Epidermal melanocyte (primary cell): Measurements from ENCODE around the gene AOPEP.

Experiments used
- DNase-seq: peaks from one replicate; pipeline ENCODE4 v3.0.0; 2011; ENCODE audit warnings: low spot score; ENCODE audit not compliant: insufficient read length

AOPEP gene

DNA sequence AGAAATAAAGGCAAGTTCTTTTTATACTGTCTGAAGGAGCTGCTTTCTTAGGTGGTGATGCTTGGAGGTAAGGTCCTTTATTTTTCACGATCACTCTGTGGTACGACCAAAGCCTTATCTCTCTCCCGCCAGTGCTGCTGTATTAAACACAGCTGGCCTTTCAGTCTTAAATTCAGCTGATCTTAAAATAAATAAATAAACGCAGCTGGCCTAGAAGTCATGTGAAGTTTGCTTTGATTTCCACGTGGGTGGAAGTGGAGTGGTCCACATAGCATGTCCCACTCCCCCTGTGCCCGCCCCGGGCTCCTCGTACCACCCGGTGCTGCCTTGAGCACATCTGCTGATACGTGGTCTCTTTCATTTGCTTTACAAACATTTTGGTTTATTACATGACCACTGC lies 330.6 kb downstream of the AOPEP start:
- DNase-seq, result no peak

DNA sequence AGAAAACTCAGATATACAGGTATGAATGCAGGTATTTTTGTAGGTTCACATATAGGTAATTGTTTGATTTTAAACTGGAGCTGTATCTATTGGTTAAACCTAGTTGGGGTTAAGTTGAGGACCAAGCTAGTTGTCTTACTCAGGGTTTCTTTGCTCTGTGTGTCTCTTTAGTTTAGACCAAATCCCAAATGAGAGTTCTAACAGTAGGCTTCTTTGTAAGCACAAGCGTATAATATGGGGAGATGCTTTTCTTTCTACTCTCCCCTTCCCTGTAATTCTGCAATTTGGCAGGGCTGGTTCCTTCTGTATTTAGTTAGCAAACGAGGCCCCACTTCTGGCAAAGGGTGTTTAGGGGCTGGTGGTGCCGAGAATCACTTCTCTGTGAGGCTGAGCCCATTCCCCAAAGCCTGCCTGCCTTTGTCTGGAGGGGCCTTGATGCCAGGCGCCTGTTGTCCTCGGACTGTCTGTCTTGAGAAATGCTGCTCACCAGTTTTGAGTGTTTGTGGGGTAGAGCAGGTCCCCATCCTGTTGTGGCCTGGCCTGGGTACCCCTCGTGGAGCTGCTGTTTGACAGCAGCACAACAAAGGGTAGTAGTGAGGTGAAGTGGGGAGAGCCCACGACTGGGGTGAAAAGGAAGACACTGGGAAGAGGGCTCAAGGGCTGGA lies 331.8 kb downstream of the AOPEP start:
- DNase-seq, result no peak

DNA sequence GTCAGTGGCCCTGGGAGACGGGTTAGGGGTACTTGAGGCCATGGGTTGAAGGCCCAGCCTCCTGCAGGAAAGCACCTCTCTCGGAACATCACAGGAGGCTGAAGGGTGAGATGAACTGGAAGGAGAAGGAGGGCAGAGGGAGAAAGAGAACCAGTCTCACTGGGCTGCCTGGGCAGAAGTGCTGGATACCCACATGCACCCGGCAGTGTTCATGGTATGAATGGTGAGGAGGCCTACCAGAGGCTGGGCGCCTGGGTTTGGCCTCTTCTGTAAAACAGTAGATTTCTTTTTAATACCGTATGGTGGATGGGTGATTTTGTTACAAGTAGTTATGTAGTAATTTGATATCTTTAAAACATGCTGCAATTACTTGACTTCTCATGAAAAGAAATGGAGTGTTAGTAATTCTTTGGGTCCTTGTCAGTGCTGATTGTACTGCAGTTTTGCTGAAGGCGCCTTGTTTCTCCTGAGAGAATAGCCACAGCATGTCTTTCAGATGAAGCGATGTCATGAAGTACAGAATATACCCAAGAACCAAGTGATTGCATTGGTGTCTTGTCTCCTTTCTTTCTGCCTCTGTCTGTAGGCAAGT lies 332.4 kb downstream of the AOPEP start:
- DNase-seq, result no peak

DNA sequence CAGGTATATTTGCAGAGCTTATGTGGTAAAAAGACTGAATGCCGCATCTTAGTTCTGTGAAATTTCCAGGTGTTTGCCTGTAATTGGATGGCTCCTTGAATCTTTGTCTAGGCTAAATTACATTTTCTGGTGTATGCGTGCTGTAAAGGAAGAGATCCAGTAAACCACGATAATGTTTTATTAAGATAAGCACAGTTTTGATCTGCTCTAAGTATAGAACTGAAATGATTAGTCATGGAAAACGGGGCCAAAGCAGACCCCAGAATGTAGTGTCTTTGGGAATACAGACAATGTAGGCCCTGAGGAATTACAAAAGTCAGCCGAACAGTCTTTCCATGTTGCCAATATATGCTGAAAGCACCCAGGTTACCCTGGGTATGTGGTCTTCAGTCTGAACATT lies 333.7 kb downstream of the AOPEP start:
- no peak for DNase-seq

DNA sequence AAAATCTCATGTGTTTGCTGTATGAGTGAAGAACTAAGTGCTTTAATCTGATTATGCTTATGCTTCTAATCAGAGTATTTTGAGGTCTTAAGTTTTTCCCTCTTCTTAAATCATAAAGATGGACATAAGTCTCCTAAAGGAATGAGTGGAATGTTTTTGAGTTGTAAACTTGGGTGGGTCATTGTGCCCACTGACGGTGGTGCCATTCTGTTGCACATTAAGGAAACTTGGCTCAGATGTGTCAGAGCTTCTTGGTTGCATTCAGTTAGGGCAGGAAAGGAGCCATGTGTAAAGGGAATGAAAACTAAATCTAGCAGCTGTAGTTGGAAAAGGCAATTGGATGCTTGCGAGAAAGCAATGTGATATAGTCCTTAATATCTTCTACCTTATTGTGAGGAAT lies 334.4 kb downstream of the AOPEP start:
- no peak for DNase-seq

DNA sequence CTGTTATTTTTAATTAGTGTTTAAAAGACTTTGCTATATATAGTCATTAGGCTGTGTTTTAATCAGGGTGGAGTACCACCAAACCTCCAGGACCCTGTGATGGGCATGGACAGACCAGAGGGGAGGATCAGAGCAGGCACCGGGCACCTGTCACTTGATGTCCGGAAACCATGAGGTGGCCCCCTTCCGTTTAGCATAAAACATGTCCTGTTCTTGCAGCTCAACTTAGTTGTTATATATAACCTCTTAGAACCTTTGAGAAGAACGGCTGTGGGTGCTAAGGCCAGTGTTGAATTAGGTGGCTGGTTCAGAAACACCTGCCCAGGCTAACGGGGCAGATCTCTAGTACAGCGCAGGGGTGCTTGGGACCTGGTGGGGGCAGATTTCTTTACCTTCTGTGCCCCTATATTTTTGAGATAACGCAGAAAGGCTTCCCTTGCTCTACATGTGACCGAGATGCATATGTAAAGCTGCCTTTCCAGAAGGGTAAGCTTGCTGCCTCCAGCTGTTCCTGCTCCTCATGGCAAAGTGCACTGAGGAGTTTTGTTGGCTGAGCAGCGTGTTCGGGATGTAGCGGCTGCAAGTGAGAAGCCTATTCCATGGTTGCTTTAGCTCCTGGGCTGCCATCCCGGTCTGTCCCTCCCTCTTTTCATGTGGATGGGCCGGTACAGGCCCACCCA lies 335.6 kb downstream of the AOPEP start:
- DNase-seq, result no peak

DNA sequence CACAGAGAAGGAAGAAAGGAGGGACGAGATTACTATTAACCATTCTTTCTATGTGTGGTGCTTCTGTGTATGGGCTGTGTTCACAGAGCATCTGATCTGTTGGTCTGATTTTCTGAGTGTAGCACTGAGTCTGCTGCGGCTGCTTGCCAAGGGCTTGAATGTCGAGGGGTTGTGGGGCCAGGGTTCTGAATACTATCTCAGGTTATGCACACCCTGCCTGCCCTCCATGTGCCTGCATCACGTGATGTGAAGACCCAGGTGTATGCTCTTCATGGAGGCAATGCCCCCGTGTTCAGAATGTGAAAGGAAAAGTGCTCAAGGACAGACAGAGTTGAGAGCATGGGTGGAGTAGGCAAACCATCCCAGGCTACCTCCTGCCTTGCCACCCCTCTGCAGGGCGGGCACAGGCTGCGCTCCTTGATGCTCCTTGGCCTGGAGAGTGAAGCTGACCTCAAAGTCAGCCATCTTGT lies 336.1 kb downstream of the AOPEP start:
- DNase-seq, result no peak

DNA sequence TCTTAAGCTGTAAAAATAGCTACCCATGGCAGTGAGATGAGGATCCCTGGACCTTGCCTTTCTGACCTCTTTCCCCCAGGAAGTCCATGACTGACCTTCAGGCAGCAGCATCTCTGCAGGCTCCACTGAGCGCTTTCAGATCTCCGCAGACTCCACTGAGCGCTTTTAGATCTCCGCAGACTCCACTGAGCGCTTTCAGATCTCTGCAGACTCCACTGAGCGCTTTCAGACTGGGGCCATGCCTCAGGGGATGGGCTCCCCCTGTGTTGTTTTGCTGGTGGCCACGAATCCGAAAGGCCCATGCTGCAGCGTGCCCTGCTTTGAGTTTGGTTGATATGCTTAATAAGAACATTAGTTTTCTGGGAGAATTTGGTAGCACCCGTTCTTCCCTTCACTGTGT lies 336.8 kb downstream of the AOPEP start:
- DNase-seq, result no peak

DNA sequence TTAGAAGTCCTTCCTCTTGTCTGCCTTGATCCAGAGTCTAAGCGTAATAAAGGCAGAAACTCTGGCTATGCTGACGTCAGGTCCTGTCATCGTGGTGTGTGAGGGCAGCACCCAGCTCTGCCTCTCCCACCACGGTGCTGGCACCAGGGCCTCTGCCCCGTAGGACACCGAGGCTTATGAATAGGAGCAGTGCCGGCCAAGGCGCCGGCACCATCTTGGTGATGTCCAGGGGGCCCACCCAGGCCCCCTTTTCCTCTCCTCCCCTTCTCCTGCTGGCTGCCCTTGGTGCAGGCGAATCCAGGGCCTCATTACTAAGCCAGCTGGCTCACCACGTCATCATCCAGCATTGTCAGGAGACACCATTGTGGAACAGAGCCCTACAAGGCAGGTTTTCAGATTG lies 338.7 kb downstream of the AOPEP start:
- DNase-seq, result no peak

DNA sequence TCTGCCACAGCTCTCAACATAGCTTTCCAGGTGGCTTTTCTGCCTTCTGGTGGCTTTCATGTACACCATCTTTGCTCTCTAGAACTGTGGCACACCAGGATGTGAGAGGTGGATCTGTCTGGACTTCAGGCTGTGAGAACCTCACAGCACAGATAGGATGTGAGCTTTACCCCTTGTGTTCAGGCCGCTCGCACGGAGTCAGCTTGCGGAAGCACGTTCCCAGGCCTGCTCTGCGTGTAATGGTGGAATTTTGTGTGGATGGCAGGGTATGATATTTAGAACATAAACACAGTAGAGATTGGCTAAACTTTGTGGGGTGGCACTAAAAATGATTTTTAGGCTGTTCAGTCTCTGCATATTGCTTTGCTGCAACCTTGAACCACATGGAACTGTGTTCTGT lies 340.6 kb downstream of the AOPEP start:
- no peak for DNase-seq

DNA sequence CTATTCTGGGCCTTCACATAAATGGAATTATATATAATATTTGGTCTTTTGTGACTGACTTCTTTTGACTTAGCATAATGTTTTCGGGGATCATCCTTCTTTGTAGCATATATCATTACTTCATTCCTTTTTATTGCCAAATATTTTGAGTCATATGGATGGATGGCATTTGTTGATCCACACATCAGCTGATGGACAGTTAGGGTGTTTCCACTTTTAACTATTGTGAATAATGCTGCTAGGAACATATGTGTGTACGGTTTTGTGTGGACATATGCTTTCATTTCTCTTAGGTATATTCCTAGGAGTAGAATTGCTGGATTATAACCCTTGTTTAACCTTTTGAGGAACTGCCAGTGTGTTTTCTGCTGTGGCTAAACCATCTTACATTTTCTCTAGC lies 341.4 kb downstream of the AOPEP start:
- DNase-seq, result no peak

DNA sequence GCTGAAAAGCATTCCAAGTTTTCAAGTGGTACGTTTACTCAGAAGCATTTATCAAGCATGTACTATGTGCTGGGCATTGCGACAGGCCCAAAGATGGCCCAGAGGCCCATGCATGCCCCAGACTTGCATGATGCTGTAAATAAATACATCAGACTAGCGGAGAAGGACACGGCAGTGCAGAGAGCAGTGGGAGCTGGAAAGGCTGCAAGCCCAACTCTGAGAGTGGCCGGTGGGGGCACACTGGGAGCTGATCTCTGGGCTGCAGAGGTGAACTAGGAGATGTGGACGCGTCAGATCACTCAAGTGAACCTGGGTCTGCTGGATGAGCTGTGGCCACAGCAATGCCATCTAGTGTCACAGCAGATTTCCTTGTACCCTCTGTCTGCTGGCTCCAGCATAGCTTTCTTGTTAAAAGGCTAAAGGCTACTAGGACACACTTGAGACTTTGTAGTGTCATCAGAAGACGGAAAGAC lies 344.1 kb downstream of the AOPEP start:
- DNase-seq, result no peak

DNA sequence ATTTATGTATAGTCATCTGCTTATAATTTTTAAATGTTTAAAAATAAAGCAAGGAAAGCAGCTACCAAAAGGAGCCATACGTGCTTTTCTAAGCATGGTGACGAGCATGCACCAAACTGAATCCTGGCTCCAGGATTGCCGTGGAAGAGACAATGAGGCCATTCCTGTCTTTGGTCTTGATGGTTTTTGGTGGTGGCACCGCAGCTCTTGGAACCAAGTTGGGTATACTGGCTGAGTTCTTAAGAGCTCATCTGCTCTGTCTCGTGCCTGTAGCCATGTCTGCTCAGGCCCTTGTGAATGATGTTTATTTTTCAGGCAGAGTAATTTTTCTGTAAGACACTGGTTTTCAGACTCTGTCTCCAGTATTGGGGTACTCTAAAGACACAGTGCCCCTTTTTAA lies 345.0 kb downstream of the AOPEP start:
- no peak for DNase-seq

DNA sequence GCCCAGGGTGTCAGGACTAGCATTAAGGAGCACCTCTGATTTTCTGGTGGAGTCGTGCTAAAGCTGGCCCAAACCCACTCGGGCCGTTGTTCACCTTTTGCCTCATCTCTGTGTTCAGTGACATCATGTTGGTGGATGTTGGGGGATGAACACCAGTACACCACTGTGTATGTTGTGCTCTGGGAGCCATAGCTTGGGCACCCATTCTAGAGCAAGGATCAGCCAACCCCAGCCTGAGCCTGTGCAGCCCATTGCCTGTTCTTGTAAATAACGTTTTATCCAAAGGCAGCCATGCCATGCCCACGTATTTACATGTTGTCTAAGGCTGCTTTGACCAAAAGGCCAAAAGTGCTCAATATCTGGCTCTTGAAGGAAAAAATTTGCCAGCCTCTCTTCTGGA lies 345.4 kb downstream of the AOPEP start:
- no peak for DNase-seq

DNA sequence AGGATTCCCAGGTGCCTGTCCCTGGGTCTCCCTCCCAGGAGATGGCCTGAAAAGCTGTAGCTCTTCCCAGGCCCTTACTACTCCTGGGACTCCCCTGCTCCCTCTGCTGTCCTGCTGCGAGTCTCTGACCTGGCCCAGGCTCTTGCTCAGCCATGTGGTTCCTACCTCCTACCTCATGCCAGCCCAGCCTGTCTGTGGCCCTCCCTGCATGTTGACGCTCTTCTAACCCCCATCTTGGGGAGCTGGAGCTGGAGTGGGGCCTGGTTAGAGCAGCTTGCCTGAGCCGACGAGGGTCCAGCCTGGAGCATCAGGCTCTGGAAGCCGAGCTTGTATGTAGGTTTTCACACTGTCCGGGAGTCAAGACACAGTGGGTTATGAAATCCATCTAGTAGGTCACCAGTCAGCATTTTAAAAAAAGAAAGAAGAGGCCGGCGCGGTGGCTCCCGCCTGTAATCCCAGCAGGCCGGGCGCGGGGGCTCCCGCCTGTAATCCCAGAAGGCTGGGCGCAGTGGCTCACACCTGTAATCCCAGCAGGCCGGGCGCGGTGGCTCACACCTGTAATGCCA lies 346.6 kb downstream of the AOPEP start:
- no peak for DNase-seq

DNA sequence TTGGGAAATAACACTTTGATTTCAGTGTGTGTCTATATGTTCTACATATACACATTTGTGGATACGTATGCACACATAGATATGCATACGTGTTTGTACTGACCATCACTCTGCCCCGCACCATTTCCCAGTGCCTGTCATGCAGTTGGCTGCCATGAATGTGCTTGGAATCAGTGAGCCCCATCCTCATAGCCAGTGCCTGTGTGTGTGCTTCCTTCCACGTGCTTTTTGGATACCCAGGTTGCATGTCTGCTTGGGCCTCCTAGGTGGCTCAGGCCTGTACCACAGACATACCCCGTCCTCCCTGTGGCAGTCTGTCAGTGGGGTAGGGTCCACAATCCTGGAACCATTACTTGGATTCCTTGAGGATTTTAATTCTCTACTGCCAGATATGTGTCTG lies 347.4 kb downstream of the AOPEP start:
- DNase-seq, result no peak

DNA sequence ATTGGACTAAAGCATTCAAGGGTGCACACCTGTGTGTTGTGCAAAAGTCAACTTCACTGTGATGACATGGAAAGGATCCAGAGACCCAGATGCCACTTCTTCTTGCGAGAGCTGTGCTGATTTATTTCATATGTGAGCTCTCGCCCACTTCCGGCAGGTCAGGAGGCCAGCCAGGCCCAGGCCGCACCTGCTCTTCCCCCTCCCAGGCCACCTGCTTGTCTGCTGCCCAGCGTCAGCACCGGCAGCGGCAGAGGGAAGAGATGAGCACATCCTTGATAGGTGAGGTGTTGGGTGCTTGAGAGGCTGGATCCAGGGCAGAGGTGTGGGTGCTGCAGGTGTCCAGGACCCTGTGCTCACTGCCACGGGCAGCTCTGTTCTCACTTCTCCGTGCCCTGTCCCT lies 348.1 kb downstream of the AOPEP start:
- no peak for DNase-seq

DNA sequence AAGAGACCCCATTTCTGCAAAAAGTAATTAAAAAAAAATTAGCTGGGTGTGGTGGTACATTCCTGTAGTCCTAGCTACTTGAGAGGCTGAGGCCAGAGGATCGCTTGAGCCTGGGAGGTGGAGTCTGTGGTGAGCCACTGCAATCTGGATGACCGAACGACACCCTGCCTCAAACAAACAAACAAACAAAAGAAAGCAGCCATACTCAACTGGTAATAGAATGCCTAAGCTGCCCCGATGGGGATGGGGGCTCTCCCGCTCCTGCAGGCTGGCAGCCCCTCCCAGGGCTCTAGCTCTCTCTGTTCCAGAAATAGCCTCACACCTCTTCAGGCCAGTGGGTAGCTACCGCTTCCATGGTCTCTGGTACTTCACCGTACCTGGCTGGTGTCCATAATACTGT lies 349.2 kb downstream of the AOPEP start:
- DNase-seq, result no peak

DNA sequence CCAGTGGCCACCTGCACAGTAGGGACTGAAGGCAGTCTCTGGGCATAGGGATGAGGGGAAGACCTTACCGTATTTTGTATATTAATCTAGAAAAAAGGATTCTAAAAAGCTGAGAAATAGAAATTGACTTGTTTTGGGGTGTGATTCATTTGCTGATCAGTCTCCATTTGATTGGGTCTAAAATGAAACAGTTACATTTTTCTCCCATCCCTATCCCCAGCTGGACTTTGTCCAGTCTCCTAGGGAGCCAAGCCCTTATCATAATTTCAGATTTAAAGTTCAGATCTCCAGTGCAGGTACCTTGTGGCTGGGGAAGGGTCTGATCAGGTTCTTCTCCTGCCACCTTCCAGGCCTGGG lies 350.2 kb downstream of the AOPEP start:
- no peak for DNase-seq

DNA sequence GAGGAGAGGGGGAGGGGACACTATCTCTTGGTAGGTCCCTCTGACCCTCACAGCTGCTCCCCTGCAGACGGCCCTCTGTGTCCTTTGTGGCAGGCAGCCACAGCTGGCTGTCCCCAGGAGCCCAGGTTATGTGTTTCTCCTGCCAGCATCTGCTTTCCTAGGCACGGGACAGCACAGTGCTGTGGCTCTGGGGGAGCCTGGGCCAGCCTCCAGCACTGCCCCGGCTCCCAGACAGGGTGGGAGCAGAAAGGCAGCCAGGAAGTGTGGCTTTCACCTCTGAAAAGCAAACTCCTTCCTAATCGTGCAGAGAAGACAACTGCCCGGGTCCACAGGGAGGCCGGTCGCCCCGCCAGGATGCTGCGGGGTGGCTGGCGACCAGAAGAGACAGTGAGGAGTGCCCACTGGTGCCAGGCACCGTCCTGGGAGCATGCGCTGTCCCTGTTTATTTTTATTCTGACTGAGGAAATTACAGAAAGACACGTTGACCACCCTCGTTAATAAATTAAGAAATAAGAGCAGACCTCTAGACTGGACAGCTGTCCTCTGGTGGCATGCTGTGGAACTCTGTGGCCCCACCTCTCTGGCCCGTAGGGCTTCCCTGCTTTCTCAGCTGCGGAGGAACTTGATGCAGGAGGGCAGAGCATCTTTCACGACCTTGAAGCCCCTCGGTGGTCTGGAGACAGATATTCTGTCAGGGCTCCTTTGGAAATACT lies 350.7 kb downstream of the AOPEP start:
- no peak for DNase-seq

DNA sequence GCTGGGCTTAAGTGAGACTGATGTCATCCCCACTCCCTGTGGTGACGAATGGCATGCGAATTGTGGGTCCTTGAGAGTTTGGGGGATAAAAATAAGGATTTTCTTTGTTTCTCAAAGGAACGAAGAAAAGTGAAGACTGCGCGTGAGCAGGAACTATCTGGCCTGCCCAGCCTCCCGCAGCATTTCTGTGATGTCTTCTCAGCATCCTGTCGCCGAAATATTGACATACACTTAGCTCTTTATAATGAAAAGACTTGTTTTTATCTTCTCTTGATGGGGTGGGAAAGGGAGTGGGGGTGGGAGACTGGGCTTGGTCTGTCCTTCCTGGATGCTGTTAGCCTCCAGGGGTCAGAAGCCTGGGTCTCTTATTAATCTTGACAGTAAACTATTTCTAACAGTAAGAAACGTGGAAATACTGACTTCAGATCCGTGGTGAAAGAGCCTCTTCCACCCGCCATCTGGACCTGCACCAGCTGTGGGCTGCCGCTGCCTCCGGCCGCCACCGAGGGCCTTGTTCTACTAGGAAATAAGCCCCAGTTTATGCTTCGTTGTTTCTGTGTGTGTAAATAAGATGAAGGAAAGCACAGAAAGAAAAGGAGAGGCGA lies 351.4 kb downstream of the AOPEP start:
- DNase-seq, result no peak

DNA sequence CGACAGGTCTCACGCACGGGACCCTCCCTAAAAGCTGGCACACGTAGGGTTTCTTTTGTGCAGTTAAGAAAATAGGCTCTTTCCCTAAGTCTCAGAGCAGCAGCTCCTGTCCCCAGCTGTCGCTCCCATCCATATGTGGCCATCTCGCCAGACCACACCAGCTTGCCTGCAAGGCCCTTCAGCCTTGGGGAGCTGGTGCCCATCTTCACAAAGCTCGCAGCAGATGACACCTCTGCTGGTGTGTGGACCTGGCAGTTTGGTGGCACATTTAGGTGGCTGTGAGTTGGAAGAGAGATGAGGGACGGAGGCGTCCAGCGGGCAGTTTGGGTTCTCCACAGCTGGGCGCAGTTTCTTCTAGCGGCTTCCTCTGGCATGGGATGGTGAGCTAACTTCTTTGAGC lies 352.0 kb downstream of the AOPEP start:
- DNase-seq, result no peak
